PFSK-1 (cell line): Measurements from ENCODE around the gene ANKRD9.

Experiments
- FOXP2 ChIP-seq: optimal IDR thresholded peaks from 2 replicates; pipeline ENCODE3; 2011; ENCODE audit warnings: borderline replicate concordance, control low read depth, inconsistent platforms; ENCODE audit not compliant: insufficient read depth; ENCODE audit errors: extremely low read length, extremely low read depth
- POLR2AphosphoS5 ChIP-seq: IDR thresholded peaks from 2 replicates; pipeline ENCODE4 v1.6.1; 2012; ENCODE audit warnings: low read depth, mild to moderate bottlenecking, control low read depth, low read length, moderate library complexity
- REST ChIP-seq, 2 experiments: IDR thresholded peaks; 2 replicates each; pipeline versions ENCODE4 v1.6.1 to v1.8.0; 2011 to 2012; ENCODE audit warnings: low read depth in 2 of 2, low read length in 2 of 2, control low read depth in 1 of 2, inconsistent platforms in 1 of 2, mild to moderate bottlenecking in 1 of 2, moderate library complexity in 1 of 2; ENCODE audit not compliant: insufficient read depth in 1 of 2
- SIN3A ChIP-seq: IDR thresholded peaks from 2 replicates; pipeline ENCODE4 v1.6.1; 2012; ENCODE audit warnings: mild to moderate bottlenecking, low read length, moderate library complexity, borderline replicate concordance; ENCODE audit not compliant: insufficient read depth
- TAF1 ChIP-seq: IDR thresholded peaks from 2 replicates; pipeline ENCODE4 v1.6.1; 2012; ENCODE audit warnings: low read length, control low read depth, borderline replicate concordance; ENCODE audit not compliant: insufficient read depth

Gene ANKRD9

DNA sequence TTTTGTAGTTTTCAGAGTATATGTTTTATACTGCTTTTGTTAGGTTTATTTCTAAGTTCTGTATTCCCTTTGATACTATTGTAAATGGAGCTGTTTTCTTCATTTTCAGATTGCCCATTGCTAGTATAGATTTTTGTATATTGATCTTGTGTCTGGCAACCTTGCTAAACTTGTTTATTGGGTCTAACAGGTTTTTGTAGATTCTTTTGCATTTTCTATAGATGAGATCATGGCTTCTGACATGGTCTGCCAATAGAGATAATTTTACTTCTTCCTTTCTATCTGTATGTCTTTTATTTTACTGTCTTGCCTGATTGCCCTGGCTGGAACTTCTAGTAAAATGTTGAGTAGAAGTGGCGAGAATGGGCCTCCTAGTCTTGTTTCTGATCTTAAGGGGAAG is 40.3 kb downstream of the ANKRD9 start:
- TF ChIP-seq SIN3A = no peak
- no peak for TF ChIP-seq TAF1
- TF ChIP-seq POLR2AphosphoS5 = no peak
- TF ChIP-seq REST (IDR thresholded peaks at IDR 0.05; ENCODE audit: insufficient read depth in 1 of 2, low read depth in 2 of 2, low read length in 2 of 2) = no peak
- TF ChIP-seq FOXP2 = no peak

DNA sequence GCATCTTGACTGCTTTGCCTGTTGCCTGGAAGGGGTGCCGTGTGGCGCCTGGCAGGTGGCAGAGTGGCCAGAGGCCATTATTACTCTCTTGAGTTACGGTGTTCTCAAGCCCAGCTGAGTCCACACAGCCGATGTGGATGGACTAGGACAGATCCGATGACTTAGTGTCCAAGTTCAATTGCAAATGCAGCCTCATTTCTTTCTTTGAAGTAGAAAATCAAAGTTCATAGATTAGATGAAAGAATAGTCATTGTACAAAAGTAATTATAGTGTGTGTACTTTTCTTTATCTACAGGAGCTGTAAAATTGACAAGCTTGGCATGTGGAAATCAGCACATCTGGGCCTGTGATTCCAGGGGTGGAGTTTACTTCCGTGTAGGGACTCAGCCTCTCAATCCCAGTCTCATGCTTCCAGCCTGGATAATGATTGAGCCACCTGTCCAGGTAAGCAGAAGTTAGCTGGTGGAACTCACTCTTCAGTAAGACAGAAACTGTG is 44.7 kb downstream of the ANKRD9 start:
- TF ChIP-seq SIN3A (no peak), REST (IDR thresholded peaks at IDR 0.05; ENCODE audit: insufficient read depth in 1 of 2, low read depth in 2 of 2, low read length in 2 of 2) (no peak), FOXP2 (no peak), TAF1 (no peak)

DNA sequence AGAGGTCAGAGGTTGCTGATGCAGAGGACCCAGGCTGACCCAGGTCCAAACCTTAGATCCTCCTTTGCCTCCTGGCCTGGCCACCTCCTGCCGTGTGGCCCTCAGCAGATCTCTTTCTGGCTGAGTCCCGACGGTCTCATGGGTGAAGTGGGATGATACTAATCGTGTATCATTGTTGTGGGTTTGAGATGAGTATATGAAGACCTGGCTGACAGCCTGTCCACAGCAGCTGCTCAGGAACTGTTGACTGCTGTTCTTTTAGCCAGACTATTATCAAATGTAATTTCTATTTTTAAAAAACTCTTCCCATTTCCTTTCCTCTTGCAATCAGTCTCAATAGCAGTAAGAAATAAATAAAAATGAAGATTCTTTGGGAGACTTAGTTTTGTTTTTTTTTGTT is 45.6 kb downstream of the ANKRD9 start:
- TF ChIP-seq SIN3A = no peak
- no peak for TF ChIP-seq POLR2AphosphoS5
- no peak for TF ChIP-seq FOXP2
- TF ChIP-seq TAF1 = no peak
- no peak for TF ChIP-seq REST (IDR thresholded peaks at IDR 0.05; ENCODE audit: insufficient read depth in 1 of 2, low read depth in 2 of 2, low read length in 2 of 2)

- no peak for TF ChIP-seq SIN3A
- no peak for TF ChIP-seq REST (IDR thresholded peaks at IDR 0.05; ENCODE audit: insufficient read depth in 1 of 2, low read depth in 2 of 2, low read length in 2 of 2)
- no peak for TF ChIP-seq TAF1
- no peak for TF ChIP-seq POLR2AphosphoS5
- TF ChIP-seq FOXP2 = no peak
Observed at GRCh38 chr14:102462391-102462790, 47.2 kb downstream of the ANKRD9 start.
